Neural cell (in vitro differentiated cells): ENCODE results near the gene MTCL1. TPM values are rescaled to one million over a fixed set of nuclear protein-coding genes. Genes with fewer than 3 reads are reported as not detected.
A peak's percentile ranks its signal among the peaks of the same experiment; 100 is the strongest.

ENCODE experiments used
- H2AFZ ChIP-seq: fragments of 200-600, 300-800 bp; sonication (generic), shearing (Covaris generic); 2 replicates; pipeline ENCODE4 v1.6.0; 2014; ENCODE audit warnings: low read depth, mild to moderate bottlenecking, antibody characterized with exemption, low read length, moderate library complexity
- H3F3A ChIP-seq: fragments of 200-600 bp; shearing (Covaris generic); 2 replicates; pipeline ENCODE4 v1.6.1; 2016; ENCODE audit warnings: mild to moderate bottlenecking, moderate library complexity, mixed read lengths, antibody characterized with exemption, low read length; ENCODE audit not compliant: insufficient read depth, poor library complexity, severe bottlenecking
- H3K27ac ChIP-seq: fragments of 200-600, 300-800 bp; sonication (generic), shearing (Covaris generic); 2 replicates; pipeline ENCODE4 v1.5.1; 2014; ENCODE audit warnings: mild to moderate bottlenecking, low read length, moderate library complexity
- H3K27me3 ChIP-seq: fragments of 300-800, 200-600 bp; sonication (generic), shearing (Covaris generic); 2 replicates; pipeline ENCODE4 v1.6.0; 2014; ENCODE audit warnings: mild to moderate bottlenecking, low read depth, low read length, moderate library complexity; ENCODE audit not compliant: insufficient read depth
- H3K36me3 ChIP-seq: fragments of 300-800, 200-600 bp; sonication (generic), shearing (Covaris generic); 2 replicates; pipeline ENCODE4 v1.5.1; 2014; ENCODE audit warnings: mild to moderate bottlenecking, antibody characterized with exemption, low read length, moderate library complexity; ENCODE audit not compliant: insufficient read depth
- H3K4me2 ChIP-seq: fragments of 300-800, 200-600 bp; sonication (generic), shearing (Covaris generic); 2 replicates; pipeline ENCODE4 v1.6.0; 2014; ENCODE audit warnings: mild to moderate bottlenecking, low read length
- H3K4me3 ChIP-seq: fragments of 300-800, 200-600 bp; sonication (generic), shearing (Covaris generic); 2 replicates; pipeline ENCODE4 v1.5.1; 2014; ENCODE audit warnings: mild to moderate bottlenecking, low read length, moderate library complexity
- H3K79me2 ChIP-seq: fragments of 200-600 bp; shearing (Covaris generic); replicated peaks from 2 replicates; pipeline ENCODE4 v1.6.0; 2014; ENCODE audit warnings: mild to moderate bottlenecking, low read length, moderate library complexity; ENCODE audit not compliant: insufficient read depth
- H3K9ac ChIP-seq: fragments of 300-800, 200-600 bp; sonication (generic), shearing (Covaris generic); 2 replicates; pipeline ENCODE4 v1.6.1; 2016; ENCODE audit warnings: mild to moderate bottlenecking, low read length, mixed read lengths
- H3K9me2 ChIP-seq: fragments of 200-600 bp; shearing (Covaris generic); 2 replicates; pipeline ENCODE4 v1.6.1; 2016; ENCODE audit warnings: mild to moderate bottlenecking, low read length, mixed read lengths; ENCODE audit not compliant: insufficient read depth
- H3K9me3 ChIP-seq: fragments of 200-600, 300-800 bp; sonication (generic), shearing (Covaris generic); 2 replicates; pipeline ENCODE4 v1.6.1; 2016; ENCODE audit warnings: mild to moderate bottlenecking, mixed run types, low read length, moderate library complexity, mixed read lengths
- H4K20me1 ChIP-seq: fragments of 200-600 bp; shearing (Covaris generic); 2 replicates; pipeline ENCODE4 v1.6.1; 2016; ENCODE audit warnings: mild to moderate bottlenecking, mixed run types; ENCODE audit not compliant: insufficient read depth
- CTCF ChIP-seq: fragments of 450-650 bp; IDR thresholded peaks from 2 replicates; pipeline ENCODE4 v1.5.1; 2014; ENCODE audit warnings: antibody characterized with exemption, mild to moderate bottlenecking, moderate library complexity; ENCODE audit not compliant: poor library complexity, severe bottlenecking
- EP300 ChIP-seq: fragments of 450-650 bp; conservative IDR thresholded peaks from 2 replicates; pipeline ENCODE4 v1.6.1; 2014; ENCODE audit warnings: antibody characterized with exemption, mild to moderate bottlenecking, moderate library complexity; ENCODE audit not compliant: poor library complexity, severe bottlenecking
- EZH2 ChIP-seq: fragments of 200-600, 300-800 bp; shearing (Covaris generic), sonication (generic); IDR thresholded peaks from 2 replicates; pipeline ENCODE4 v1.6.1; 2014; ENCODE audit warnings: antibody characterized with exemption, low read length, borderline replicate concordance, mild to moderate bottlenecking; ENCODE audit not compliant: insufficient read depth, poor library complexity, severe bottlenecking
- MXI1 ChIP-seq: fragments of 450-650 bp; conservative IDR thresholded peaks from 2 replicates; pipeline ENCODE4 v1.6.1; 2014; ENCODE audit warnings: antibody characterized with exemption, mild to moderate bottlenecking; ENCODE audit not compliant: poor library complexity, severe bottlenecking
- POLR2AphosphoS5 ChIP-seq: IDR thresholded peaks from 2 replicates; pipeline ENCODE4 v1.6.1; 2012
- RAD21 ChIP-seq: fragments of 450-650 bp; conservative IDR thresholded peaks from 2 replicates; pipeline ENCODE4 v1.6.1; 2014; ENCODE audit warnings: antibody characterized with exemption, mild to moderate bottlenecking, moderate library complexity
- REST ChIP-seq: IDR thresholded peaks from 2 replicates; pipeline ENCODE4 v1.6.1; 2012; ENCODE audit warnings: borderline replicate concordance
- SMC3 ChIP-seq: fragments of 450-650 bp; conservative IDR thresholded peaks from 2 replicates; pipeline ENCODE4 v1.6.1; 2014; ENCODE audit warnings: antibody characterized with exemption, mild to moderate bottlenecking, moderate library complexity; ENCODE audit not compliant: poor library complexity
- TAF1 ChIP-seq: IDR thresholded peaks from 2 replicates; pipeline ENCODE4 v1.6.1; 2012; ENCODE audit warnings: low read depth
- polyA plus RNA-seq: library from polyadenylated mRNA; depleted of rRNA; stranded (reverse); fragments of >200 nt; gene quantifications from 2 replicates; pipeline ENCODE4 v1.2.3, GENCODE V29; 2014

MTCL1 gene
- polyA plus RNA-seq, 1 donor from 2014 or later: 20.8 TPM

- TF ChIP-seq TAF1 (no peak), POLR2AphosphoS5 (no peak), REST (no peak), SMC3 (no peak), EP300 (no peak), MXI1 (no peak), RAD21 (no peak), EZH2 (no peak), CTCF (no peak)
- H3K4me3 ChIP-seq: no peak overlapping the region
Measured at GRCh38 chr18:8703092-8703709, 2.2 kb upstream of the MTCL1 start.

GRCh38 chr18:8703781-8704301 is 1.5 kb upstream of the MTCL1 start:
- peaks cover 18% of the 10 kb centered on the region for H3K79me2 ChIP-seq
- H3K9me2 ChIP-seq: no peaks in the 10 kb centered on the region
- H3K27ac ChIP-seq: no peak overlapping the region
- peak overlapping the region; percentile 81 for H3K4me3 ChIP-seq
- no peaks in the 10 kb centered on the region for H3F3A ChIP-seq
- no peak overlapping the region for H3K4me2 ChIP-seq
- TF ChIP-seq RAD21 (no peak), REST (no peak), CTCF (no peak), TAF1 (no peak), EZH2 (no peak), EP300 (no peak)
- no peak overlapping the region for H2AFZ ChIP-seq
- H3K36me3 ChIP-seq: no peaks in the 10 kb centered on the region
- H3K9me3 ChIP-seq: no peaks in the 10 kb centered on the region
- H3K27me3 ChIP-seq: no peaks in the 10 kb centered on the region
- peaks cover 7% of the 10 kb centered on the region for H4K20me1 ChIP-seq
- no peak overlapping the region for H3K9ac ChIP-seq

More at GRCh38 chr18:8703092-8703709, 2.2 kb upstream of the MTCL1 start:
- Histone ChIP-seq H3K27ac (no peak overlapping the region), H3K27me3 (no peaks in the 10 kb centered on the region), H3K9me3 (no peaks in the 10 kb centered on the region), H3F3A (no peaks in the 10 kb centered on the region), H3K36me3 (no peaks in the 10 kb centered on the region), H2AFZ (no peak overlapping the region), H3K4me2 (no peak overlapping the region), H3K9ac (no peak overlapping the region), H3K9me2 (no peaks in the 10 kb centered on the region), H3K79me2 (peaks cover 12% of the 10 kb centered on the region), H4K20me1 (peaks cover 7% of the 10 kb centered on the region)
